SK-N-SH treated with all-trans-retinoic acid at 6 μM for 48 hours (cell line): ENCODE data around the gene VASH1.
A peak's percentile ranks its signal among the peaks of the same experiment; 100 is the strongest.
"Not testable (repeated sequence)": the region's sequence is repeated elsewhere in the genome, so short reads cannot be mapped to it uniquely, and the experiment has no call there.

ENCODE experiments used
- ATAC-seq: fragments of 200-7000 bp; cut with Tn5 transposase; 3 replicates; pipeline ENCODE4 v1.9.1; 2020; ENCODE audit warnings: mild to moderate bottlenecking, moderate library complexity
- BACH2 ChIP-seq: fragments of 250-450 bp; sonication (Bioruptor Pico); IDR thresholded peaks from 2 replicates; pipeline ENCODE4 v1.9.0; 2021; ENCODE audit warnings: mild to moderate bottlenecking, borderline replicate concordance
- CREB5 ChIP-seq: fragments of 250-450 bp; sonication (Bioruptor Pico); IDR thresholded peaks from 2 replicates; pipeline ENCODE4 v1.5.1; 2020; ENCODE audit warnings: low read depth, mild to moderate bottlenecking, moderate library complexity
- CSDC2 ChIP-seq: fragments of 250-450 bp; sonication (Bioruptor Pico); IDR thresholded peaks from 2 replicates; pipeline ENCODE4 v1.5.0; 2020; ENCODE audit warnings: mild to moderate bottlenecking, moderate library complexity
- CSRNP3 ChIP-seq: fragments of 250-450 bp; sonication (Bioruptor Pico); IDR thresholded peaks from 2 replicates; pipeline ENCODE4 v1.5.1; 2021; ENCODE audit warnings: mild to moderate bottlenecking, moderate library complexity
- ESRRG ChIP-seq: fragments of 250-450 bp; sonication (Bioruptor Pico); IDR thresholded peaks from 2 replicates; pipeline ENCODE4 v1.6.1; 2021; ENCODE audit warnings: mild to moderate bottlenecking
- GLIS3 ChIP-seq: fragments of 250-450 bp; sonication (Bioruptor Pico); IDR thresholded peaks from 2 replicates; pipeline ENCODE4 v1.5.0; 2020; ENCODE audit warnings: mild to moderate bottlenecking, moderate library complexity
- ISL1 ChIP-seq: fragments of 250-450 bp; sonication (Bioruptor Pico); IDR thresholded peaks from 2 replicates; pipeline ENCODE4 v2.1.2; 2022; ENCODE audit warnings: mild to moderate bottlenecking, moderate library complexity
- PATZ1 ChIP-seq: fragments of 250-450 bp; sonication (Bioruptor Pico); IDR thresholded peaks from 2 replicates; pipeline ENCODE4 v1.8.0; 2020; ENCODE audit warnings: mild to moderate bottlenecking, moderate library complexity, borderline replicate concordance
- POU6F1 ChIP-seq: fragments of 250-450 bp; sonication (Bioruptor Pico); IDR thresholded peaks from 2 replicates; pipeline ENCODE4 v1.8.0; 2021; ENCODE audit warnings: low read depth, mild to moderate bottlenecking, moderate library complexity, borderline replicate concordance
- PPARA ChIP-seq: fragments of 250-450 bp; sonication (Bioruptor Pico); IDR thresholded peaks from 2 replicates; pipeline ENCODE4 v1.5.0; 2020; ENCODE audit warnings: mild to moderate bottlenecking, borderline replicate concordance
- RARB ChIP-seq: fragments of 250-450 bp; sonication (Bioruptor Pico); IDR thresholded peaks from 2 replicates; pipeline ENCODE4 v1.8.0; 2021; ENCODE audit warnings: mild to moderate bottlenecking, moderate library complexity
- SNAI2 ChIP-seq: fragments of 250-450 bp; sonication (Bioruptor Pico); IDR thresholded peaks from 2 replicates; pipeline ENCODE4 v1.5.0; 2020; ENCODE audit warnings: mild to moderate bottlenecking, moderate library complexity
- TCF4 ChIP-seq: fragments of 250-450 bp; sonication (Bioruptor Pico); IDR thresholded peaks from 2 replicates; pipeline ENCODE4 v1.8.0; 2021; ENCODE audit warnings: mild to moderate bottlenecking, moderate library complexity, borderline replicate concordance
- TOX ChIP-seq: fragments of 250-450 bp; sonication (Bioruptor Pico); IDR thresholded peaks from 2 replicates; pipeline ENCODE4 v1.8.0; 2021; ENCODE audit warnings: mild to moderate bottlenecking, moderate library complexity, borderline replicate concordance
- TSHZ2 ChIP-seq: fragments of 250-450 bp; sonication (Bioruptor Pico); IDR thresholded peaks from 2 replicates; pipeline ENCODE4 v1.5.0; 2020; ENCODE audit warnings: mild to moderate bottlenecking, moderate library complexity
- ZC3H10 ChIP-seq: fragments of 250-450 bp; sonication (Bioruptor Pico); IDR thresholded peaks from 2 replicates; pipeline ENCODE4 v1.5.1; 2021; ENCODE audit warnings: mild to moderate bottlenecking, moderate library complexity
- ZFP30 ChIP-seq: fragments of 450-650 bp; formaldehyde crosslinking; IDR thresholded peaks from 2 replicates; pipeline ENCODE4 v1.5.0; 2022; ENCODE audit warnings: mild to moderate bottlenecking, moderate library complexity
- ZNF565 ChIP-seq: fragments of 450-650 bp; formaldehyde crosslinking; conservative IDR thresholded peaks from 2 replicates; pipeline ENCODE4 v1.5.0; 2020; ENCODE audit warnings: low read depth, mild to moderate bottlenecking, moderate library complexity
- ZNF70 ChIP-seq: fragments of 450-650 bp; formaldehyde crosslinking; IDR thresholded peaks from 2 replicates; pipeline ENCODE4 v1.5.0; 2020; ENCODE audit warnings: mild to moderate bottlenecking, moderate library complexity
- ZNF8 ChIP-seq: fragments of 450-650 bp; formaldehyde crosslinking; IDR thresholded peaks from 2 replicates; pipeline ENCODE4 v1.5.0; 2020; ENCODE audit warnings: mild to moderate bottlenecking, moderate library complexity

VASH1 gene

GRCh38 chr14:76719666-76720065, 41.6 kb upstream of the VASH1 start:
- ATAC-seq: no peak
- TF ChIP-seq ZNF565 (CRISPR knock-in tag): no peak
- no peak for TF ChIP-seq CSDC2 (CRISPR knock-in tag)
- TF ChIP-seq BACH2 (CRISPR knock-in tag): no peak
- TF ChIP-seq ZC3H10 (CRISPR knock-in tag): no peak
- TF ChIP-seq ZFP30 (CRISPR knock-in tag): no peak
- TF ChIP-seq RARB (CRISPR knock-in tag): no peak
- TF ChIP-seq GLIS3: no peak
- TF ChIP-seq PPARA: no peak
- TF ChIP-seq, all 23 proteins: peak for 0

GRCh38 chr14:76720382-76720813, 40.9 kb upstream of the VASH1 start:
- TF ChIP-seq TCF4 (CRISPR knock-in tag) (no peak), ZC3H10 (CRISPR knock-in tag) (no peak), GLIS3 (no peak), ZNF70 (CRISPR knock-in tag) (no peak), POU6F1 (CRISPR knock-in tag) (no peak), PATZ1 (CRISPR knock-in tag) (no peak), TSHZ2 (CRISPR knock-in tag) (no peak), TOX (CRISPR knock-in tag) (no peak), CSDC2 (CRISPR knock-in tag) (no peak), PPARA (no peak), RARB (CRISPR knock-in tag) (no peak)
- ATAC-seq: peak; percentile 81

- not testable (repeated sequence) for ATAC-seq
Observed at GRCh38 chr14:76721506-76721905, 39.8 kb upstream of the VASH1 start.

GRCh38 chr14:76724651-76725550, 36.4 kb upstream of the VASH1 start:
- ATAC-seq: no peak
- TF ChIP-seq PATZ1 (CRISPR knock-in tag) (no peak), ZFP30 (CRISPR knock-in tag) (no peak), ISL1 (CRISPR knock-in tag) (no peak), CREB5 (CRISPR knock-in tag) (no peak), ESRRG (CRISPR knock-in tag) (no peak), BACH2 (CRISPR knock-in tag) (no peak), PPARA (no peak), CSDC2 (CRISPR knock-in tag) (no peak), RARB (CRISPR knock-in tag) (no peak), TOX (CRISPR knock-in tag) (no peak), CSRNP3 (CRISPR knock-in tag) (no peak), SNAI2 (CRISPR knock-in tag) (no peak), ZNF8 (CRISPR knock-in tag) (no peak), TSHZ2 (CRISPR knock-in tag) (no peak), GLIS3 (no peak)
